GM13977 (cell line): ENCODE measurements around the gene DEFB132.
A peak's percentile ranks its signal among the peaks of the same experiment; 100 is the strongest.

Experiments
- DNase-seq: peaks from one replicate; pipeline ENCODE4 v3.0.0; 2012; ENCODE audit warnings: low spot score
- CTCF ChIP-seq: IDR thresholded peaks from 2 replicates; pipeline ENCODE4 v1.5.1; 2012; ENCODE audit warnings: mild to moderate bottlenecking, control low read depth; ENCODE audit not compliant: insufficient read depth; ENCODE audit errors: extremely low read depth, missing control alignments
- in situ Hi-C: fragments of 300-500 bp; cut with MboI; formaldehyde crosslinking; loops from one replicate; pipeline ENCODE4 v1.12.0; 2022; ENCODE audit warnings: low sequenced_read_pairs, low pct_unique_long_range_greater_than_20kb, mixed read lengths, inconsistent platforms; ENCODE audit not compliant: unreplicated experiment

DEFB132 gene

GRCh38 chr20:309841-310644, 52.5 kb downstream of the DEFB132 start:
- in situ Hi-C loops: no loop called here
- peak; percentile 93 for DNase-seq
- TF ChIP-seq CTCF: no peak

DNA sequence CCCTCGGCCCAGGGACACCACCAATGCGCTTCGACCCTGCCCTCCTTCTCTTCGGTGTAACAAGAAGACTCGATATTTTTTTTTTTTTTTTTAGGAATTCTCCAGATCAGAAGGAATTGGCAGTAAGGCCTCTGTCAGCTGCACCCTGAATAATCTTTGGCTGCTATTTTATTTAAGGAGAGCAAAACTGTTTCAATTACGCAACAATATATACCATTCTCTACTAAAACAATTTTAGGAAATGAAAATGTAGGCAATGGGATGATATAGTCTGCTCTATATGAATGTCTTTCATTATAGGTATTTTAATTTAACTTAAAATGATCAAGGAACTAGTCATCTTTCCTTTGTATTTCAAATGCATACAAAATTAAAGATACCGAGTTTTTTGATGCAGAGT, 53.1 kb downstream of the DEFB132 start:
- DNase-seq: no peak
- no peak for TF ChIP-seq CTCF
- in situ Hi-C loops: no loop called here
